ENCODE measurements around the gene MFAP3L. TPM values are rescaled to one million over a fixed set of nuclear protein-coding genes. Genes with fewer than 3 reads are reported as not detected.
"Not testable (repeated sequence)": the region's sequence is repeated elsewhere in the genome, so short reads cannot be mapped to it uniquely, and the experiment has no call there.

Gene MFAP3L
- total RNA-seq, 1 donor from 2014 or later, result 6.3 TPM

- H3K4me3 Mint-ChIP-seq (ENCODE audit: unreplicated experiment), result no peak overlapping the region
- TF ChIP-seq CTCF (IDR thresholded peaks at IDR 0.05; ENCODE audit: unreplicated experiment), result no peak
- H3K27ac Mint-ChIP-seq (ENCODE audit: unreplicated experiment), result no peak overlapping the region
- no peak for DNase-seq (ENCODE audit: low spot score)
- no peaks in the 10 kb centered on the region for H3K36me3 Mint-ChIP-seq (ENCODE audit: low read depth, unreplicated experiment)
- H3K27me3 Mint-ChIP-seq (ENCODE audit: unreplicated experiment), result peaks cover 5% of the 10 kb centered on the region
- no peaks in the 10 kb centered on the region for H3K9me3 Mint-ChIP-seq (ENCODE audit: unreplicated experiment)
- no peaks in the 10 kb centered on the region for H3K4me1 Mint-ChIP-seq (ENCODE audit: unreplicated experiment)
Measured at GRCh38 chr4:169945636-169946035, 80.6 kb downstream of the MFAP3L start.

GRCh38 chr4:169943601-169944000 lies 82.6 kb downstream of the MFAP3L start:
- DNase-seq (ENCODE audit: low spot score); H3K36me3 Mint-ChIP-seq (ENCODE audit: low read depth, unreplicated experiment); H3K4me1 Mint-ChIP-seq (ENCODE audit: unreplicated experiment); H3K27ac Mint-ChIP-seq (ENCODE audit: unreplicated experiment); H3K9me3 Mint-ChIP-seq (ENCODE audit: unreplicated experiment); H3K4me3 Mint-ChIP-seq (ENCODE audit: unreplicated experiment); H3K27me3 Mint-ChIP-seq (ENCODE audit: unreplicated experiment): not testable (repeated sequence)

GRCh38 chr4:169941141-169941540 lies 85.1 kb downstream of the MFAP3L start:
- no peak for DNase-seq (ENCODE audit: low spot score)
- H3K27ac Mint-ChIP-seq (ENCODE audit: unreplicated experiment), result no peak overlapping the region
- no peaks in the 10 kb centered on the region for H3K36me3 Mint-ChIP-seq (ENCODE audit: low read depth, unreplicated experiment)
- no peak for TF ChIP-seq CTCF (IDR thresholded peaks at IDR 0.05; ENCODE audit: unreplicated experiment)
- H3K27me3 Mint-ChIP-seq (ENCODE audit: unreplicated experiment), result peaks cover 3% of the 10 kb centered on the region
- H3K4me3 Mint-ChIP-seq (ENCODE audit: unreplicated experiment), result no peak overlapping the region
- no peaks in the 10 kb centered on the region for H3K9me3 Mint-ChIP-seq (ENCODE audit: unreplicated experiment)
- H3K4me1 Mint-ChIP-seq (ENCODE audit: unreplicated experiment), result no peaks in the 10 kb centered on the region

- peak; percentile 6 for DNase-seq (ENCODE audit: low spot score)
- Mint-ChIP-seq H3K4me1 (ENCODE audit: unreplicated experiment) (no peaks in the 10 kb centered on the region), H3K36me3 (ENCODE audit: low read depth, unreplicated experiment) (no peaks in the 10 kb centered on the region), H3K27me3 (ENCODE audit: unreplicated experiment) (peaks cover 3% of the 10 kb centered on the region), H3K27ac (ENCODE audit: unreplicated experiment) (no peak overlapping the region), H3K9me3 (ENCODE audit: unreplicated experiment) (no peaks in the 10 kb centered on the region), H3K4me3 (ENCODE audit: unreplicated experiment) (no peak overlapping the region)
- TF ChIP-seq CTCF (IDR thresholded peaks at IDR 0.05; ENCODE audit: unreplicated experiment), result peak; percentile 17
Measured at GRCh38 chr4:169940460-169940859, 85.7 kb downstream of the MFAP3L start.

Other genes with a start within 250 kb of the MFAP3L start
- gene AADAT, start 63.6 kb upstream of the MFAP3L start, total RNA-seq (ENCODE audit: unreplicated experiment), result 6.6 TPM